Posterior vena cava (tissue), 2 donors: ENCODE results near the gene SMCP. TPM values are rescaled to one million over a fixed set of nuclear protein-coding genes. Genes with fewer than 3 reads are reported as not detected.

Experiments used
- DNase-seq: peaks from one replicate; pipeline ENCODE4 v3.0.0-alpha.2; 2020; ENCODE audit warnings: low spot score
- intact Hi-C, 2 donors: fragments of 100-400 bp; cut with DNase I; formaldehyde crosslinking; loops; one replicate each; pipeline versions ENCODE4 v1.14.1 to v1.14.2; 2022 to 2023
- total RNA-seq, 2 donors: library from RNA; stranded (reverse); fragmentation: NEBNext Ultra II Directional; extraction: Animal tissue kit (Norgen Biotek cat#: 25700); gene quantifications; one replicate each; pipeline ENCODE4 v1.2.1, GENCODE V29; 2021
- donor health status: DM: yes; HTN: yes; CAD: no.
- donor health status: DM: yes; HTN: yes; CAD: no.

The SMCP gene
- total RNA-seq, 2 donors from 2014 or later: not detected

- intact Hi-C loops: no loop called here
- DNase-seq: no peak
These were observed 50.5 kb downstream of the SMCP start for GRCh38 chr1:152928671-152929070.

- no peak for DNase-seq
- intact Hi-C loops: no loop called here
These were observed 54.2 kb downstream of the SMCP start for GRCh38 chr1:152932170-152932811.

- DNase-seq: no peak
- intact Hi-C loops: no loop called here
These were observed 55.1 kb downstream of the SMCP start for GRCh38 chr1:152933196-152933595.

Other genes starting within 250 kb of the SMCP start
- not detected for gene LCE2D, start 214.9 kb upstream of the SMCP start, total RNA-seq
- not detected for gene LCE2C, start 203.0 kb upstream of the SMCP start, total RNA-seq
- not detected for gene LCE2B, start 192.2 kb upstream of the SMCP start, total RNA-seq
- gene LCE2A, start 180.0 kb upstream of the SMCP start, total RNA-seq: not detected
- gene LCE4A, start 170.2 kb upstream of the SMCP start, total RNA-seq: not detected
- gene KPRP, start 120.3 kb upstream of the SMCP start, total RNA-seq: not detected
- not detected for gene LCE1F, start 103.2 kb upstream of the SMCP start, total RNA-seq
- gene LCE1E, start 92.1 kb upstream of the SMCP start, total RNA-seq: not detected
- not detected for gene LCE1D, start 81.6 kb upstream of the SMCP start, total RNA-seq
- not detected for gene LCE1C, start 71.7 kb upstream of the SMCP start, total RNA-seq
- gene LCE1B, start 66.4 kb upstream of the SMCP start, total RNA-seq: not detected
- gene LCE1A, start 50.8 kb upstream of the SMCP start, total RNA-seq: not detected
- not detected for gene LCE6A, start 35.5 kb upstream of the SMCP start, total RNA-seq
- not detected for gene LCE7A, start 18.3 kb upstream of the SMCP start, total RNA-seq
- not detected for gene IVL, start 30.2 kb downstream of the SMCP start, total RNA-seq
- gene SPRR5, start 68.9 kb downstream of the SMCP start, total RNA-seq: not detected
- not detected for gene SPRR4, start 92.3 kb downstream of the SMCP start, total RNA-seq
- gene SPRR1A, start 105.8 kb downstream of the SMCP start, total RNA-seq: not detected
- not detected for gene SPRR3, start 123.4 kb downstream of the SMCP start, total RNA-seq
- not detected for gene SPRR1B, start 152.9 kb downstream of the SMCP start, total RNA-seq
- not detected for gene SPRR2D, start 162.8 kb downstream of the SMCP start, total RNA-seq
- not detected for gene SPRR2A, start 179.2 kb downstream of the SMCP start, total RNA-seq
- gene SPRR2B, start 193.3 kb downstream of the SMCP start, total RNA-seq: not detected
- gene SPRR2E, start 216.2 kb downstream of the SMCP start, total RNA-seq: not detected
- 1 to 10 TPM in 1 of 2 donors, not detected in 1; 1.9 TPM for gene SPRR2F, start 235.2 kb downstream of the SMCP start, total RNA-seq